Glutamatergic neuron (in vitro differentiated cells): ENCODE data around the gene PEX7. TPM values are rescaled to one million over a fixed set of nuclear protein-coding genes. Genes with fewer than 3 reads are reported as not detected.

Source experiments
- DNase-seq: peaks from one replicate; pipeline ENCODE4 v3.0.0; 2022
- H3K27ac Mint-ChIP-seq: one replicate; pipeline ENCODE4 v1.8.0; 2020; ENCODE audit warnings: mild to moderate bottlenecking, mixed read lengths, inconsistent platforms; ENCODE audit not compliant: unreplicated experiment
- H3K27me3 Mint-ChIP-seq: one replicate; pipeline ENCODE4 v1.8.0; 2020; ENCODE audit warnings: mild to moderate bottlenecking, moderate library complexity, mixed read lengths, inconsistent platforms; ENCODE audit not compliant: unreplicated experiment
- H3K36me3 Mint-ChIP-seq: one replicate; pipeline ENCODE4 v1.8.0; 2020; ENCODE audit warnings: mild to moderate bottlenecking, mixed read lengths, inconsistent platforms; ENCODE audit not compliant: unreplicated experiment
- H3K4me1 Mint-ChIP-seq: one replicate; pipeline ENCODE4 v1.8.0; 2020; ENCODE audit warnings: mild to moderate bottlenecking, low read depth, mixed read lengths, inconsistent platforms; ENCODE audit not compliant: unreplicated experiment
- H3K4me3 Mint-ChIP-seq: one replicate; pipeline ENCODE4 v1.8.0; 2020; ENCODE audit warnings: mild to moderate bottlenecking, mixed read lengths, inconsistent platforms; ENCODE audit not compliant: unreplicated experiment
- H3K9me3 Mint-ChIP-seq: one replicate; pipeline ENCODE4 v1.8.0; 2020; ENCODE audit warnings: mild to moderate bottlenecking, moderate library complexity, mixed read lengths, inconsistent platforms; ENCODE audit not compliant: unreplicated experiment
- total RNA-seq: library from RNA; stranded (reverse); fragmentation: NEBNext Ultra II Directional; extraction: Animal tissue kit (Norgen Biotek cat#: 25700); gene quantifications from one replicate; pipeline ENCODE4 v1.2.1, GENCODE V29; 2021; ENCODE audit not compliant: unreplicated experiment
- TF ChIP-seq, protein P1 (sequence below): fragments of 200-600 bp; sonication (generic); IDR thresholded peaks from one replicate; pipeline ENCODE4 v1.5.0; 2021; ENCODE audit not compliant: partially characterized antibody, unreplicated experiment

Gene PEX7
- total RNA-seq, 1 donor from 2014 or later: 4.1 TPM

- TF ChIP-seq, protein P1, sequence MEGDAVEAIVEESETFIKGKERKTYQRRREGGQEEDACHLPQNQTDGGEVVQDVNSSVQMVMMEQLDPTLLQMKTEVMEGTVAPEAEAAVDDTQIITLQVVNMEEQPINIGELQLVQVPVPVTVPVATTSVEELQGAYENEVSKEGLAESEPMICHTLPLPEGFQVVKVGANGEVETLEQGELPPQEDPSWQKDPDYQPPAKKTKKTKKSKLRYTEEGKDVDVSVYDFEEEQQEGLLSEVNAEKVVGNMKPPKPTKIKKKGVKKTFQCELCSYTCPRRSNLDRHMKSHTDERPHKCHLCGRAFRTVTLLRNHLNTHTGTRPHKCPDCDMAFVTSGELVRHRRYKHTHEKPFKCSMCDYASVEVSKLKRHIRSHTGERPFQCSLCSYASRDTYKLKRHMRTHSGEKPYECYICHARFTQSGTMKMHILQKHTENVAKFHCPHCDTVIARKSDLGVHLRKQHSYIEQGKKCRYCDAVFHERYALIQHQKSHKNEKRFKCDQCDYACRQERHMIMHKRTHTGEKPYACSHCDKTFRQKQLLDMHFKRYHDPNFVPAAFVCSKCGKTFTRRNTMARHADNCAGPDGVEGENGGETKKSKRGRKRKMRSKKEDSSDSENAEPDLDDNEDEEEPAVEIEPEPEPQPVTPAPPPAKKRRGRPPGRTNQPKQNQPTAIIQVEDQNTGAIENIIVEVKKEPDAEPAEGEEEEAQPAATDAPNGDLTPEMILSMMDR: no peak
- Mint-ChIP-seq H3K9me3 (no peaks in the 10 kb centered on the region), H3K4me3 (no peak overlapping the region), H3K4me1 (peaks cover 2% of the 10 kb centered on the region), H3K27me3 (no peaks in the 10 kb centered on the region), H3K27ac (no peak overlapping the region), H3K36me3 (no peaks in the 10 kb centered on the region)
- DNase-seq: no peak
Measured at GRCh38 chr6:136775081-136775480, 47.3 kb upstream of the PEX7 start.

DNA sequence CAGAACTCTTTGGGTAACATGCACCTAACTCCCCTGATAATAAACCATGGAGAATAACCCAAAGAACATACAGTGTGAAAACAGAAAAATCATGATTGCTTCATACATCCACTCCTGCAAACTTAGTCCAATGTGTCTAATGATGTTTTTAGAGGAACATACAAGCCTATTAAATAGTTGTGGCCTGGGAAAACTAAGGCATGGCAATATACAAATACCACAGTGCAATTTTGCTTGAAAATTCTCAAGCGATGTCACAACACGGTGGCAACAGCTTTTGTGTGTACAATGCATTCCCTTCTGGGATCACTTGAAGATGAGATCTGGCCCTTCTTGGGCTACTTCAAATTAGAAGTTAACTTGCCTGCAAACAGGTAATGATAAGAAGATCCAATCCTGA, 46.8 kb upstream of the PEX7 start:
- H3K27ac Mint-ChIP-seq: no peak overlapping the region
- no peak overlapping the region for H3K4me3 Mint-ChIP-seq
- H3K4me1 Mint-ChIP-seq: peaks cover 2% of the 10 kb centered on the region
- H3K9me3 Mint-ChIP-seq: no peaks in the 10 kb centered on the region
- no peaks in the 10 kb centered on the region for H3K36me3 Mint-ChIP-seq
- H3K27me3 Mint-ChIP-seq: no peaks in the 10 kb centered on the region
- TF ChIP-seq, protein P1: no peak
- no peak for DNase-seq

GRCh38 chr6:136777651-136778050, 44.7 kb upstream of the PEX7 start:
- H3K27me3 Mint-ChIP-seq: no peaks in the 10 kb centered on the region
- H3K4me3 Mint-ChIP-seq: no peak overlapping the region
- DNase-seq: no peak
- no peaks in the 10 kb centered on the region for H3K9me3 Mint-ChIP-seq
- no peaks in the 10 kb centered on the region for H3K36me3 Mint-ChIP-seq
- TF ChIP-seq, protein P1: no peak
- peaks cover 2% of the 10 kb centered on the region for H3K4me1 Mint-ChIP-seq
- H3K27ac Mint-ChIP-seq: no peak overlapping the region

DNA sequence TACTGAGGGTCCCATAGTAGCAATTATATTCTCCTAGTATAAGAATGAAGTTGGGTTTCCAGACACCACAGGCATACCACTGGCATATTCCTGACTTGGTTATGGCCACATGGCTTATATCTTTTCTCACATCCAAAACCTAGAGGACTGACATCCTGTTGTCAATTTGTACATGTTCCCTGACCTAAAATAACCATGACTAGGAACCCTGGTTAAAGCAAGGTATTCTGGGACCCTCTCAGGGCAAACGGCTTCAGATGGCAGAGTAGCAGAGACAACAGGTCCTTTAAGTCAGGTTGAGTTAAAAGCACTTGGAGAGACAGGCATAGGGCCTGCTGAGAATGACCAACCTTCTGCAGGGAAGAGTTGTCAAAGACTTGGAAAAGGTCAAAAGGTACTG, 42.7 kb upstream of the PEX7 start:
- Mint-ChIP-seq H3K27me3 (no peaks in the 10 kb centered on the region), H3K36me3 (no peaks in the 10 kb centered on the region), H3K27ac (no peak overlapping the region), H3K4me3 (no peak overlapping the region), H3K4me1 (no peaks in the 10 kb centered on the region), H3K9me3 (no peaks in the 10 kb centered on the region)
- DNase-seq: no peak
- TF ChIP-seq, protein P1: no peak

DNA sequence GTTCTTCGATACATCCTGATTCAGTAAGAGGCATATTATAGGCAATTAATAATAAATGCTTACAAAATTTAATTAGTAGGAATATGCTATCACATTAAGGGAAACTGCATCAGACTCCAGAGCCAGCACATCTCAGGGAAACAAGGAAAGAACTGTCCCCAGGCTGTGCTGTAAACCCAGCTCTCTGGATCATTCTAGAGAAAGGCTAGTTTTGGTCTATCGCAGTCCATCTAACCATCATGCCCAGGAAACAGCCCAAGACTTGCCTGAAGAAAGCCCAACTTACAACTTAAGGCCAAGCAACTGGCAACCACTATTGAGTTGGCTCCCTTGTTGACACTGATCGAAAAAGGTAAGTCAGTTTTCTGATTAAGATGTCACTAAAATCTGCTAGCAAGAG, 41.4 kb upstream of the PEX7 start:
- H3K4me1 Mint-ChIP-seq: no peaks in the 10 kb centered on the region
- H3K27ac Mint-ChIP-seq: no peak overlapping the region
- TF ChIP-seq, protein P1: no peak
- DNase-seq: no peak
- no peaks in the 10 kb centered on the region for H3K27me3 Mint-ChIP-seq
- no peaks in the 10 kb centered on the region for H3K9me3 Mint-ChIP-seq
- no peaks in the 10 kb centered on the region for H3K36me3 Mint-ChIP-seq
- H3K4me3 Mint-ChIP-seq: no peak overlapping the region
